ENCODE measurements around the gene TNFRSF14.

Gene TNFRSF14

DNA sequence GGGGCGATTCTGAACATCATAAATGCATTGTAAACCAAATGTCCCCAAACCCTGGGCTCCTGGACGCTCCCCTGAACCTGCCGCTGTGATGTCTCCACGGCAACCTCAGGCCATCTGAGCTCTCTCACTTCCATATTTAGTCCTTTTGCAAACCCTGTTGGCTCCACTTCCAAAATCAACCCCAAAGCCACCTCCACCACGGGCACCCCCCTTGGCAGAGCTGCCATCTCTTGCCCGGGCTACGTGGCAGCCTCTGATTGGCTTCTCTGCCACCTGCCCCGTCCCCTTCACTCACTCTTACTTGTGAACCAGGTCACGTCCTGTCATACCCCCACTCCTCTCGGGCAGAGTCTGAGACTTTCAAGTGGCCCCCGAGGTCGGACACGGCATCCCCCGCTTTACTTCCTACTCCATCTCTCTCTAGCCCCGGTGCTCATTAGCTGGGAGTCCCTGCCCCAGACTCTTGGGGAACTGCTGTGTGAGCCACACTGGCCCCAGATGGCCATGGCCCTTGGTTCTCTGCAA lies 46.2 kb downstream of the TNFRSF14 start:
- DNase-seq (ENCODE audit: low read depth), result no peak

- DNase-seq (ENCODE audit: low read depth), result no peak
Observed at GRCh38 chr1:2602866-2603520, 46.8 kb downstream of the TNFRSF14 start.

DNA sequence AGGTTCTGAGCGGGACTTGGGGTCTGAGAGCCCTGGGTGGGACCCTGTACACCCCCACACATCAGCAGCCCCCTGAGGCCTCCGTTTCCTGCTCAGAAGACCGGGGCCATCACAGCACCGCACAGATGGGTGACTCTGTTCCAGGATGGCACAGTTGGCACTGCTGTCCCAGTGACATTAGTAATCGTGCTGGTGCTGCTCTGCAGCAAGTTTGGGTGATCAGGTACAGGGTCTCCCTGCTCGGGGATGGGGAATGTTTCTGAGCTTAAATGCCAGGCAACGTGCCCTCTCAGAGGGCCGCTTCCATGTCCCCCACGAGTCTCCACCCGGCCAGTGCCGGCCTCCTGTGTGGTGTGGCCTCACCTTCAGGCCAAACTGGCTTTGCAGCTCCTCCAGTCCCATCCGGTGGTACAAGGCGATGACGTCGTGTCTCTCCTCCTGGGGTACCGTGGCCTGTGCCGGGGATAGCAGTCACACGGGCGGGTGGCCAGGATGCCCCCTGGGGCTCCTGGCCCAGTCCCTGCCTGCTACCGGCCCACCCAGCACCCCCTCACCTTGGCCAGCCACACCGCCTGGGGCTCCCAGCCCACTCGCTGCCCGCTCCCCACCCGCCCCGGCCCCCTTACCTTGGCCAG lies 47.5 kb downstream of the TNFRSF14 start:
- no peak for DNase-seq (ENCODE audit: low read depth)

GRCh38 chr1:2604156-2604843 lies 48.1 kb downstream of the TNFRSF14 start:
- DNase-seq (ENCODE audit: low read depth), result no peak

GRCh38 chr1:2604844-2605508 lies 48.8 kb downstream of the TNFRSF14 start:
- no peak for DNase-seq (ENCODE audit: low read depth)

DNA sequence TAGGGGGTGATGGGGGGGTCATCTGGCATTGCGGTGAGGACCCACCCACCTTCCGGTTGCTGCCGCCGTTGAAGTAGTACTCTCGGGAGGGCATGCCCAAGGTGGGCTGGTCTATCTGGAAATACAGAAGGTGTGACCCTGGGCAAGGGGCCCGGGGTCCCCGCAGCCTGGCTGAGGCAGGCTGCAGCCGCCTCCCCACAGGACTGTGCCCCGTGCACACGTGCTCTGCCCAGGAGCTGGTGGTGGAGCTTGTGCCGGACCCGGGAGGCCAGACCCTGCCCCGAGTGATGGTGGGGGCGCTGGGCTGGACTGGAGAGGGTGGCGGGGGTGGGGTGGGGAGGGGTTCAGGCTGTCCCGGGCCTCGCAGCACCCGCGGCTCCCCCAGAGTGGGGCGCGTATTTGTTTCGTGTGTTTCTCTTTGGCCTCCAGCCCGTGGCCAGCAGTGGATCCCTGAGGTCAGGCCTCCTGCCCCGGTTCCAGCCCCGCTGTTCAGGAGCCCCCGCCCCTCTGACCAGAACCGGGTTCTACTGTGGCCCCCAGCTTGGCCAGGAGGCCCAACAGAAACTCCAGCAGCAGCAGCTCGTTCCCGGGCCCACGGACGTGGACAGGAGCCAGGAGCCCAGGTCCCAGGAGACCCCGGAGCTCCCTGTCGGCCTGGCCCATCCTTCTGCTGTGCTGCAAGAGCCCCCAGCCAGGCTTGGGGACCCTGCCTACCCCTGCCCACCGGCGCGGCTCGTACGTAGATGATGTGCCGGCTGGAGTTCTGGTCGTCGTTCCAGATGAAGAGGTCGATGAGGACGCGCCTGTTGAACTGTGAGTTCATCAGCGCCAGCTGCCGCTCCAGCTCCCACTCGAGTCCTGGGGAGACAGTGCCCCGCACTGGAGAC lies 49.6 kb downstream of the TNFRSF14 start:
- DNase-seq (ENCODE audit: low read depth), result no peak

GRCh38 chr1:2606396-2606880 lies 50.3 kb downstream of the TNFRSF14 start:
- no peak for DNase-seq (ENCODE audit: low read depth)

- DNase-seq (ENCODE audit: low read depth), result no peak
Observed at GRCh38 chr1:2606881-2607621, 50.9 kb downstream of the TNFRSF14 start.

DNA sequence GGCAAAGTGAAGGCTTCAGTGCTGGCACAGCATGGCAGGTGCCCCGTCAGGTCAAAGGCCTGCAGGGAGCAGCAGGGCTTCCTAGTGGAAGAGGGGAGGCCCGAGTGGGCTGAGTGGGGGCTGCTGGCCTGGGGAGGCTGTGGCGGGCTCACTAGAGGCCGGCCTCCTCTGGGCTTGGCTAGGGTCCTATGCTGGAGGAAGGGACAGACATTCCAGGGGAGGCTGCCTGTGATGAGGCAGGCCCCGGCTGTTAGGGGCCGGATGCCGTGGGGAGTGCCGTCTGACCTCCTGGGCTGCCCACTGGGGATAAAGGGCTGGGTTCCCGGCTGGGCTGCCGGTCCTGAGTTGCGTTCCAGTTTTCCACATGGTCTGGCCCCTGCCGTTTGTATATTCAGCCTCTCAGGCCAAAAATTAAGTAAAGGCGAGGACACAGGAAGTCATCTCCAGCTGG lies 51.5 kb downstream of the TNFRSF14 start:
- no peak for DNase-seq (ENCODE audit: low read depth)

GRCh38 chr1:2609319-2610035 lies 53.3 kb downstream of the TNFRSF14 start:
- DNase-seq (ENCODE audit: low read depth), result no peak

DNA sequence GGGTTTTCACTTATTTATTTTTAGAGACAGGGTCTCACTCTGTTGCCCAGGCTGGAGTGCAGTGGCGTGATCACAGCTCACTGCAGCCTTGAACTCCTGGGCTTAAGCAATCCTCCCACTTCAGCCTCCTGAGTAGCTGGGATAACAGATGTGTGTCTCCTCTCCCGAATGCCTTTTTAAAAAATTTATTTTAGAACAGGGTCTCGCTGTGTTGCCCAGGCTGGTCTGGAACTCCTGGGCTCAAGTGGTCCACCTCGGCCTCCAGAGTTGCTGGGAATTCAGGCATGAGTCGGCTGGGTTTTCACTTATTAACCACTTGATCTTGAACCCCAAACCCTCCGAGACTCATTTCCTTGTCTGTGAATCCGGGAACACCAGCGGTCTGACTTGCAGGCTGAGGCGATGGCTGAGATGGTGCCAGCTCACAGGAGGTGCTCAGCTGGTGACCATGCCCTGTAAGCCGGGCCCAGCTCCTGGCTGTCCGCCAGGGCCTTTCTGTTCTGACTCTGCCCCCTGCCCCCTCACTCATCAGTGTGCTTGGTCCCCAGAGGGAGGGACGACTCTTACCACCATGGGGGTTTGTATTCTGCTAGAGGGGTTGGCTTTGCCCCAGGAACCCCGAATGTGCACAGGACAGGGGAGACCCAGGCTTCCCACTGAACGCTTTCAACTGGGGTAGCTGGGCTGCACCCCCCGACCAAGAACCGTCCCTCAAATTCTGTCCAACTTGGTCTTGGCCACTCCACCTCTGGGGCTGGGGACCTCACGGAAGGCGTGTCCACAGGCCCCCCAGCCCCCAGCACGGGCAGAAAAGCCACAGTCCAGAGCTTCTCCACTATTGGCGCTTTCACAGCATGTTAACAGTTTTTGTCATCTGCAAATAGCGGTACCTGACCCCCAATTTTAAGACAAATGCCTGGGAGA lies 54.1 kb downstream of the TNFRSF14 start:
- DNase-seq (ENCODE audit: low read depth), result no peak

GRCh38 chr1:2611031-2611501 lies 54.9 kb downstream of the TNFRSF14 start:
- DNase-seq (ENCODE audit: low read depth), result no peak

DNA sequence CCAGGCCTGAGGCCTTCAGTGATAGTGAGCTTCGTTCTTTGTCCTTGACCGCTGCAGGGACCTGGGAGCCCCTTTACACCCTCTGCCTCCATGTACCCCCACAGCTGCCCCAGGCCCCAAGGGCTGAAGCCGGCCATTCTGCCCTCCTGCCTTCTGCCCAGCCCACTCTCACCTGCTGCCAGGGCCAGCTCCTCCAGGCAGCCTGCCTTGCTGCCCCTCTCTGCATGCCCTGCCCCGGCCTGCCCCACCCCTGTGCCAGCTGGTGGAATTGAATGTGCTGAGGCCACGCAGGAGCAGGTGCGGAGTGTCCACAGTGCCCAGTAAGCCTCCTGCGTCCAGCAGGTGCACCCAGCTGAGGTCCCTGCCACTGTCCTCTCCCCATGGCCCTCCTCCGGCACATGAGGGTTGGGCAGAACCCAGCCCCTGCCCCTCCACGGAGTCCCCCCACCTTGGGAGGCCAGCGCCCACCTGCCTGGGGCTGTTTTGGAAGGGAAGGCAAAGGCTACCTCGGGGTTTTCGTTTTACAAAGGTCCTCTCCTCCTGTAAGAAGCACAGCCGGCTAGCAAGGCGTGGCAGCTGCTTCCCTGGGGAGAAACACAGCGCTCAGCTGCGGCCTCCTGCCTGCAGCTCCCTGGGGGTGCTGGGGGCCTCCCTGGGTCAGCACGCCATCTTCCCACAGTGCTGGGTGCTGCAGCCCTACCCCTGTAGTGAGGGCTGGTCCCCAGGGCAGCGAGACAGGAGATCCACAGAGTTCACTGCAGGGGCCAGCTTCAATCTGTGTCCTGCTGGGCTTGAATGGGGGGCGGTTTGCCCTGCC lies 55.7 kb downstream of the TNFRSF14 start:
- no peak for DNase-seq (ENCODE audit: low read depth)

DNA sequence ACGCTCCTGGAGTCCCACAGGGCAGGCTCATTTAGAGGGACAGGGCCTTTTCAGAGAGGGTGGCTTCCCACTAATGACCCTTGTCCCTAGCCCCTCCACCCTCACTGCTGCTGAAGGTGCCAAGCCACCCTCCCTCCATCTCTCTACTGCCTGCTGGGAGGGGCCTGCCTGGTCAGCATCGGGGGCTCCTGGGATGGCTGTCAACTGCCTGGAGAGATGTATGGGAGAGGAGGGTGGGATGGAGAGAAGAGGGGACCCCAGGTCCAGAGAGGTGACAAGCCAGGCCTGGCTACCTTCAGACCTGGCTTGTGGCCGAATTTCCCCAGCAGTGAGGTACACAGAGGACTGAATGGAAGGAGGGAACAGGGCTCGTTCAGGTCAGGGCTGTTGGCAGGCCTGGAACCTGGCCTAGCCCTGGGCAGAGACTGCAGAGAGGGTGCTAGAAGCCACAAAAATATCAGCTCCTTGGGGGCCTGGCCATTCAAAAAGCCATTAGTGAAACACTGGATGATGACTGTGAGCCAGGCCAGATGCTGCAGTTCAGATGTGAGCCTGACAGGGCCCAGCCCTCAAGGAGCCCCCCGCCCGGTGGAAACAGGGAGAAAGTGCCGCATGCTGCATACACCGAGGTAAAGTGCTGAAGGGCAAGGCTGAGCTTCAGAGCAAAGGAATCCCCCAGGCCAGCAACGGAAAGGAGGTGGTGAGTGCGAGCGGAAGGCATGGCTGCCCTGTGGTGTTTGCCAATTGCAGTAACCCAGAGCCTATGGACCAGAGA lies 56.6 kb downstream of the TNFRSF14 start:
- DNase-seq (ENCODE audit: low read depth), result no peak
